ES-I3 (cell line): ENCODE measurements around the gene NR2F6.
"Not testable (repeated sequence)": the region's sequence is repeated elsewhere in the genome, so short reads cannot be mapped to it uniquely, and the experiment has no call there.

ENCODE experiments used
- H3K36me3 ChIP-seq: 2 replicates; pipeline ENCODE4 v1.6.1; 2013; ENCODE audit warnings: mild to moderate bottlenecking, low read length, control low read depth, moderate library complexity; ENCODE audit not compliant: insufficient read depth
- H3K4me1 ChIP-seq: 2 replicates; pipeline ENCODE4 v1.6.1; 2013; ENCODE audit warnings: mild to moderate bottlenecking, control low read depth, low read length; ENCODE audit not compliant: insufficient read depth
- H3K9ac ChIP-seq: 2 replicates; pipeline ENCODE4 v1.6.1; 2013; ENCODE audit warnings: low read depth, mild to moderate bottlenecking, low read length, moderate library complexity
- H3K9me3 ChIP-seq: 2 replicates; pipeline ENCODE4 v1.6.1; 2013; ENCODE audit warnings: mild to moderate bottlenecking, low read length, moderate library complexity; ENCODE audit not compliant: control insufficient read depth, insufficient read depth

NR2F6 gene

GRCh38 chr19:17200408-17201079, 45.2 kb downstream of the NR2F6 start:
- Histone ChIP-seq H3K9me3 (no peaks in the 10 kb centered on the region), H3K9ac (no peak overlapping the region), H3K36me3 (peaks cover 9% of the 10 kb centered on the region; the same call in 1 of the 2 replicates), H3K4me1 (no peaks in the 10 kb centered on the region)

- H3K9ac ChIP-seq: no peak overlapping the region
- no peaks in the 10 kb centered on the region for H3K4me1 ChIP-seq
- peaks cover 9% of the 10 kb centered on the region; the same call in 1 of the 2 replicates for H3K36me3 ChIP-seq
- no peaks in the 10 kb centered on the region for H3K9me3 ChIP-seq
Observed at GRCh38 chr19:17197666-17198065, 48.1 kb downstream of the NR2F6 start.

- H3K4me1 ChIP-seq: no peaks in the 10 kb centered on the region
- H3K9me3 ChIP-seq: no peaks in the 10 kb centered on the region
- no peak overlapping the region for H3K9ac ChIP-seq
- H3K36me3 ChIP-seq: peaks cover 7% of the 10 kb centered on the region; the same call in 1 of the 2 replicates
Observed at GRCh38 chr19:17196610-17197009, 49.1 kb downstream of the NR2F6 start.

GRCh38 chr19:17195106-17195505, 50.6 kb downstream of the NR2F6 start:
- Histone ChIP-seq H3K4me1 (no peaks in the 10 kb centered on the region), H3K9me3 (no peaks in the 10 kb centered on the region), H3K36me3 (no peaks in the 10 kb centered on the region), H3K9ac (no peak overlapping the region)

- Histone ChIP-seq H3K36me3 (no peaks in the 10 kb centered on the region), H3K4me1 (no peaks in the 10 kb centered on the region), H3K9ac (no peak overlapping the region), H3K9me3 (no peaks in the 10 kb centered on the region)
Observed at GRCh38 chr19:17194608-17195007, 51.1 kb downstream of the NR2F6 start.

- H3K9me3 ChIP-seq: no peaks in the 10 kb centered on the region
- no peak overlapping the region for H3K9ac ChIP-seq
- H3K4me1 ChIP-seq: no peaks in the 10 kb centered on the region
- H3K36me3 ChIP-seq: no peaks in the 10 kb centered on the region
Observed at GRCh38 chr19:17192751-17193150, 53.0 kb downstream of the NR2F6 start.

GRCh38 chr19:17191736-17192135, 54.0 kb downstream of the NR2F6 start:
- H3K9ac ChIP-seq, H3K9me3 ChIP-seq, H3K4me1 ChIP-seq, H3K36me3 ChIP-seq: not testable (repeated sequence)

- Histone ChIP-seq H3K4me1 (0 out of 2 replicates have a peak, but pooled peaks cover 3% of the 10 kb centered on the region), H3K36me3 (no peaks in the 10 kb centered on the region; the same call in 1 of the 2 replicates), H3K9me3 (no peaks in the 10 kb centered on the region), H3K9ac (no peak overlapping the region)
Observed at GRCh38 chr19:17185590-17185989, 60.1 kb downstream of the NR2F6 start.

GRCh38 chr19:17184371-17184841, 61.3 kb downstream of the NR2F6 start:
- no peaks in the 10 kb centered on the region for H3K9me3 ChIP-seq
- H3K36me3 ChIP-seq: no peaks in the 10 kb centered on the region; the same call in 1 of the 2 replicates
- no peak overlapping the region for H3K9ac ChIP-seq
- 0 out of 2 replicates have a peak, but pooled peaks cover 3% of the 10 kb centered on the region for H3K4me1 ChIP-seq

GRCh38 chr19:17183858-17184321, 61.8 kb downstream of the NR2F6 start:
- Histone ChIP-seq H3K9ac (no peak overlapping the region), H3K9me3 (no peaks in the 10 kb centered on the region), H3K4me1 (0 out of 2 replicates have a peak, but pooled peaks cover 3% of the 10 kb centered on the region), H3K36me3 (no peaks in the 10 kb centered on the region; the same call in 1 of the 2 replicates)

- H3K9me3 ChIP-seq: no peaks in the 10 kb centered on the region
- H3K9ac ChIP-seq: no peak overlapping the region
- 0 out of 2 replicates have a peak, but pooled peaks cover 3% of the 10 kb centered on the region for H3K4me1 ChIP-seq
- no peaks in the 10 kb centered on the region; the same call in 1 of the 2 replicates for H3K36me3 ChIP-seq
Observed at GRCh38 chr19:17183271-17183761, 62.4 kb downstream of the NR2F6 start.
